Caco-2 (cell line): ENCODE measurements around the gene TARBP2. TPM values are rescaled to one million over a fixed set of nuclear protein-coding genes. Genes with fewer than 3 reads are reported as not detected.

Experiments
- BruUV-seq: library from RNA; stranded (reverse); fragments of 400-500 nt; replicated peaks from 2 replicates; lab custom pipeline; 2021; lab: Mats Ljungman, UMichigan
- CTCF ChIA-PET: fragments of 300-600 bp; sonication (Branson Sonifier 250); formaldehyde crosslinking; loops from one replicate; lab custom pipeline; 2022; ENCODE audit warnings: antibody characterized with exemption; lab: Charles Lee
- POLR2A ChIA-PET: fragments of 300-600 bp; sonication (Branson Sonifier 250); formaldehyde crosslinking; loops from one replicate; lab custom pipeline; 2022; ENCODE audit warnings: antibody characterized with exemption; lab: Charles Lee
- DNase-seq, 2 experiments: peaks; one replicate each; pipeline versions ENCODE4 v3.0.0 to v3.0.0-alpha.2; 2020 to 2022
- H3K27me3 ChIP-seq: replicated peaks from 2 replicates; pipeline ENCODE4 v1.6.0; 2011; ENCODE audit warnings: low read length; ENCODE audit not compliant: control insufficient read depth, insufficient read depth
- H3K36me3 ChIP-seq: 2 replicates; pipeline ENCODE4 v1.5.1; 2011; ENCODE audit warnings: low read length; ENCODE audit not compliant: control insufficient read depth, insufficient read depth
- H3K4me1 ChIP-seq: fragments of 250-450 bp; sonication (Bioruptor Pico); 2 replicates; pipeline ENCODE4 v1.5.1; 2020; ENCODE audit warnings: mild to moderate bottlenecking
- H3K4me3 ChIP-seq: 2 replicates; pipeline ENCODE4 v1.5.1; 2011; ENCODE audit warnings: low read depth, mild to moderate bottlenecking, control low read depth, low read length
- H3K9me3 ChIP-seq: fragments of 250-450 bp; sonication (Bioruptor Pico); 2 replicates; pipeline ENCODE4 v1.5.1; 2020; ENCODE audit warnings: mild to moderate bottlenecking, moderate library complexity
- H3K27ac Mint-ChIP-seq: one replicate; pipeline ENCODE4 v1.8.0; 2022; ENCODE audit warnings: mixed read lengths; ENCODE audit not compliant: unreplicated experiment
- H3K27me3 Mint-ChIP-seq: one replicate; pipeline ENCODE4 v1.8.0; 2022; ENCODE audit warnings: mixed read lengths; ENCODE audit not compliant: insufficient read depth, unreplicated experiment
- H3K36me3 Mint-ChIP-seq: one replicate; pipeline ENCODE4 v1.8.0; 2022; ENCODE audit warnings: mild to moderate bottlenecking, mixed read lengths; ENCODE audit not compliant: insufficient read depth, unreplicated experiment
- H3K4me1 Mint-ChIP-seq: one replicate; pipeline ENCODE4 v1.8.0; 2022; ENCODE audit warnings: low read depth, mixed read lengths; ENCODE audit not compliant: unreplicated experiment
- H3K4me3 Mint-ChIP-seq: one replicate; pipeline ENCODE4 v1.8.0; 2022; ENCODE audit warnings: mild to moderate bottlenecking, moderate library complexity, mixed read lengths; ENCODE audit not compliant: unreplicated experiment
- H3K9me3 Mint-ChIP-seq: one replicate; pipeline ENCODE4 v1.8.0; 2022; ENCODE audit warnings: mixed read lengths; ENCODE audit not compliant: unreplicated experiment
- CTCF ChIP-seq, 2 experiments: fragments of 200-600 bp in 1 of 2; IDR thresholded peaks; 1 replicate in 1 of 2; 2 replicates in 1 of 2; pipeline versions ENCODE4 v1.5.1 to v1.8.0; 2011 to 2022; ENCODE audit warnings: antibody characterized with exemption in 1 of 2, control low read depth in 1 of 2, inconsistent platforms in 1 of 2, low read depth in 1 of 2, low read length in 1 of 2, mild to moderate bottlenecking in 1 of 2, moderate library complexity in 1 of 2; ENCODE audit not compliant: insufficient read depth in 1 of 2, severe bottlenecking in 1 of 2, unreplicated experiment in 1 of 2
- intact Hi-C: fragments of 100-400 bp; cut with micrococcal nuclease; formaldehyde crosslinking; loops from one replicate; pipeline ENCODE4 v1.10.0; 2022; ENCODE audit not compliant: unreplicated experiment
- total RNA-seq: library from RNA; stranded (reverse); gene quantifications from 2 replicates; pipeline ENCODE4 v1.2.3, GENCODE V29; 2022

The TARBP2 gene
- total RNA-seq, 1 experiment from 2014 or later: 50.7 TPM

GRCh38 chr12:53461591-53461990 lies 39.5 kb upstream of the TARBP2 start:
- Histone ChIP-seq H3K27me3 (no peaks in the 10 kb centered on the region), H3K4me1 (no peaks in the 10 kb centered on the region), H3K4me3 (no peak overlapping the region), H3K9me3 (no peaks in the 10 kb centered on the region), H3K36me3 (peaks cover 16% of the 10 kb centered on the region)
- POLR2A ChIA-PET: no interaction called here
- no TSS peak for BruUV-seq
- no peaks in the 10 kb centered on the region for H3K27me3 Mint-ChIP-seq
- intact Hi-C loops: no loop called here
- no peak for TF ChIP-seq CTCF (IDR thresholded peaks at IDR 0.05; ENCODE audit: insufficient read depth in 1 of 2, low read depth in 1 of 2, low read length in 1 of 2, severe bottlenecking in 1 of 2, unreplicated experiment in 1 of 2)
- H3K36me3 Mint-ChIP-seq: peaks cover 100% of the 10 kb centered on the region
- H3K27ac Mint-ChIP-seq: no peak overlapping the region
- H3K9me3 Mint-ChIP-seq: no peaks in the 10 kb centered on the region
- H3K4me1 Mint-ChIP-seq: peaks cover 20% of the 10 kb centered on the region
- no peak overlapping the region for H3K4me3 Mint-ChIP-seq
- no peak for DNase-seq
- CTCF ChIA-PET: no interaction called here

GRCh38 chr12:53462935-53463334 lies 38.1 kb upstream of the TARBP2 start:
- no peak for DNase-seq
- Histone ChIP-seq H3K4me1 (no peaks in the 10 kb centered on the region), H3K27me3 (no peaks in the 10 kb centered on the region), H3K4me3 (no peak overlapping the region), H3K9me3 (no peaks in the 10 kb centered on the region), H3K36me3 (peaks cover 21% of the 10 kb centered on the region)
- CTCF ChIA-PET: no interaction called here
- POLR2A ChIA-PET: no interaction called here
- no peak overlapping the region for H3K27ac Mint-ChIP-seq
- no TSS peak for BruUV-seq
- peaks cover 25% of the 10 kb centered on the region for H3K4me1 Mint-ChIP-seq
- H3K4me3 Mint-ChIP-seq: no peak overlapping the region
- H3K9me3 Mint-ChIP-seq: no peaks in the 10 kb centered on the region
- intact Hi-C loops: no loop called here
- no peaks in the 10 kb centered on the region for H3K27me3 Mint-ChIP-seq
- TF ChIP-seq CTCF (IDR thresholded peaks at IDR 0.05; ENCODE audit: insufficient read depth in 1 of 2, low read depth in 1 of 2, low read length in 1 of 2, severe bottlenecking in 1 of 2, unreplicated experiment in 1 of 2): no peak
- peaks cover 100% of the 10 kb centered on the region for H3K36me3 Mint-ChIP-seq

GRCh38 chr12:53463802-53464560 lies 37.1 kb upstream of the TARBP2 start:
- H3K9me3 ChIP-seq: no peaks in the 10 kb centered on the region
- H3K27ac Mint-ChIP-seq: peak overlapping the region; percentile 60
- H3K4me3 ChIP-seq: no peak overlapping the region
- H3K27me3 Mint-ChIP-seq: no peaks in the 10 kb centered on the region
- peaks cover 21% of the 10 kb centered on the region for H3K36me3 ChIP-seq
- no peaks in the 10 kb centered on the region for H3K4me1 ChIP-seq
- ChIA-PET POLR2A (interaction anchor here (0.6 to 1.0 kb wide), 2 partner anchors 37 to 212 kb away, joined by 3 read pairs; partner anchors contain the start of gene TARBP2), CTCF (interaction anchor here (0.6 kb wide), 1 partner anchor 45 kb away, joined by 3 read pairs; no protein-coding TSS in a partner anchor)
- H3K27me3 ChIP-seq: no peaks in the 10 kb centered on the region
- H3K4me3 Mint-ChIP-seq: no peak overlapping the region
- H3K36me3 Mint-ChIP-seq: peaks cover 100% of the 10 kb centered on the region
- H3K4me1 Mint-ChIP-seq: peaks cover 25% of the 10 kb centered on the region
- BruUV-seq: no TSS peak
- TF ChIP-seq CTCF (IDR thresholded peaks at IDR 0.05; ENCODE audit: insufficient read depth in 1 of 2, low read depth in 1 of 2, low read length in 1 of 2, severe bottlenecking in 1 of 2, unreplicated experiment in 1 of 2): no peak
- intact Hi-C loops: no loop called here
- DNase-seq: no peak
- H3K9me3 Mint-ChIP-seq: no peaks in the 10 kb centered on the region
